GM18526 (cell line): Measurements from ENCODE around the gene C11orf98.
A peak's percentile ranks its signal among the peaks of the same experiment; 100 is the strongest.

Experiments used
- POLR2A ChIP-seq: IDR thresholded peaks from 3 replicates; pipeline ENCODE4 v1.6.1; 2011; ENCODE audit not compliant: insufficient read length; ENCODE audit errors: extremely low read depth

Gene C11orf98

GRCh38 chr11:62644220-62644619 lies 20.8 kb downstream of the C11orf98 start:
- no peak for TF ChIP-seq POLR2A

- no peak for TF ChIP-seq POLR2A
These were observed 32.5 kb downstream of the C11orf98 start for GRCh38 chr11:62632492-62632891.

- no peak for TF ChIP-seq POLR2A
These were observed 37.3 kb downstream of the C11orf98 start for GRCh38 chr11:62627713-62628112.

- no peak for TF ChIP-seq POLR2A
These were observed 42.4 kb downstream of the C11orf98 start for GRCh38 chr11:62622476-62623089.

- peak; percentile 84 for TF ChIP-seq POLR2A
These were observed 43.2 kb downstream of the C11orf98 start, which contains the start of gene B3GAT3 for GRCh38 chr11:62621567-62622470. Gene B3GAT3, minus strand, starts transcription at chr11:62621986. Its CDS starts 39 bp downstream, at chr11:62621947.

GRCh38 chr11:62621027-62621566 lies 43.9 kb downstream of the C11orf98 start:
- TF ChIP-seq POLR2A = no peak

GRCh38 chr11:62615521-62615920 lies 49.5 kb downstream of the C11orf98 start:
- no peak for TF ChIP-seq POLR2A

- TF ChIP-seq POLR2A = no peak
These were observed 50.7 kb downstream of the C11orf98 start for GRCh38 chr11:62614275-62614674.

GRCh38 chr11:62613291-62613778 lies 51.7 kb downstream of the C11orf98 start:
- no peak for TF ChIP-seq POLR2A
